AG04450 (cell line): ENCODE results near the gene PSEN1. TPM values are rescaled to one million over a fixed set of nuclear protein-coding genes. Genes with fewer than 3 reads are reported as not detected.

Experiments used
- CTCF ChIA-PET: fragments of 300-600, 350-600 bp; formaldehyde crosslinking; extraction: SDS; loops from one replicate; lab custom pipeline; 2022; ENCODE audit warnings: antibody characterized with exemption, inconsistent platforms; lab: Charles Lee
- POLR2A ChIA-PET: fragments of 350-600 bp; formaldehyde crosslinking; extraction: SDS; loops from one replicate; lab custom pipeline; 2021; ENCODE audit warnings: antibody characterized with exemption, inconsistent platforms; lab: Yijun Ruan, JAX
- DNase-seq: peaks from one replicate; pipeline ENCODE4 v3.0.0-alpha.2; 2011; ENCODE audit warnings: low read depth, low spot score
- H3K27ac ChIP-seq: one replicate; pipeline ENCODE4 v1.5.1; 2012; ENCODE audit warnings: low read depth, low read length, control low read depth
- H3K27me3 ChIP-seq: one replicate; pipeline ENCODE4 v1.6.0; 2012; ENCODE audit warnings: low read length; ENCODE audit not compliant: control insufficient read depth, insufficient read depth
- H3K4me3 ChIP-seq: 2 replicates; pipeline ENCODE4 v1.5.1; 2011; ENCODE audit warnings: mild to moderate bottlenecking, low read depth, low read length, control low read depth
- H3K9me3 ChIP-seq: 2 replicates; pipeline ENCODE4 v1.5.1; 2012; ENCODE audit warnings: low read length; ENCODE audit not compliant: control insufficient read depth, insufficient read depth
- polyA plus RNA-seq: library from polyadenylated mRNA; depleted of rRNA; stranded (reverse); fragments of >200 nt; gene quantifications from 2 replicates; pipeline ENCODE4 v1.2.3, GENCODE V29; 2011
- TF ChIP-seq, protein P1 (sequence below): IDR thresholded peaks from 2 replicates; pipeline ENCODE4 v1.5.1; 2011; ENCODE audit warnings: low read depth, low read length, control low read depth, inconsistent platforms

Gene PSEN1
- polyA plus RNA-seq, 1 experiment, result 20.2 TPM

- Histone ChIP-seq H3K27ac (peak overlapping the region; percentile 21), H3K4me3 (no peak overlapping the region), H3K27me3 (peaks cover 34% of the 10 kb centered on the region), H3K9me3 (no peaks in the 10 kb centered on the region)
- TF ChIP-seq, protein P1, sequence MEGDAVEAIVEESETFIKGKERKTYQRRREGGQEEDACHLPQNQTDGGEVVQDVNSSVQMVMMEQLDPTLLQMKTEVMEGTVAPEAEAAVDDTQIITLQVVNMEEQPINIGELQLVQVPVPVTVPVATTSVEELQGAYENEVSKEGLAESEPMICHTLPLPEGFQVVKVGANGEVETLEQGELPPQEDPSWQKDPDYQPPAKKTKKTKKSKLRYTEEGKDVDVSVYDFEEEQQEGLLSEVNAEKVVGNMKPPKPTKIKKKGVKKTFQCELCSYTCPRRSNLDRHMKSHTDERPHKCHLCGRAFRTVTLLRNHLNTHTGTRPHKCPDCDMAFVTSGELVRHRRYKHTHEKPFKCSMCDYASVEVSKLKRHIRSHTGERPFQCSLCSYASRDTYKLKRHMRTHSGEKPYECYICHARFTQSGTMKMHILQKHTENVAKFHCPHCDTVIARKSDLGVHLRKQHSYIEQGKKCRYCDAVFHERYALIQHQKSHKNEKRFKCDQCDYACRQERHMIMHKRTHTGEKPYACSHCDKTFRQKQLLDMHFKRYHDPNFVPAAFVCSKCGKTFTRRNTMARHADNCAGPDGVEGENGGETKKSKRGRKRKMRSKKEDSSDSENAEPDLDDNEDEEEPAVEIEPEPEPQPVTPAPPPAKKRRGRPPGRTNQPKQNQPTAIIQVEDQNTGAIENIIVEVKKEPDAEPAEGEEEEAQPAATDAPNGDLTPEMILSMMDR, result peak; percentile 40
- ChIA-PET CTCF (interaction anchor here (1.5 kb wide), 1 partner anchor 231 kb away, joined by 5 read pairs; no protein-coding TSS in a partner anchor), POLR2A (interaction anchor here (0.6 kb wide), 1 partner anchor 179 kb away, joined by 8 read pairs; no protein-coding TSS in a partner anchor)
- no peak for DNase-seq
Measured at GRCh38 chr14:73231981-73232851, 95.9 kb downstream of the PSEN1 start.

- H3K27ac ChIP-seq, result no peak overlapping the region
- H3K27me3 ChIP-seq, result peaks cover 38% of the 10 kb centered on the region
- H3K4me3 ChIP-seq, result no peak overlapping the region
- CTCF ChIA-PET, result interaction anchor here (0.7 to 1.5 kb wide), 2 partner anchors 230 to 278 kb away, joined by 3 to 5 read pairs; no protein-coding TSS in a partner anchor
- no peak for DNase-seq
- H3K9me3 ChIP-seq, result no peaks in the 10 kb centered on the region
- TF ChIP-seq, protein P1, result peak; percentile 11; the same call in 1 of the 2 replicates
- POLR2A ChIA-PET, result interaction anchor here (0.6 kb wide), 1 partner anchor 178 kb away, joined by 8 read pairs; no protein-coding TSS in a partner anchor
Measured at GRCh38 chr14:73232984-73233383, 96.7 kb downstream of the PSEN1 start.

DNA sequence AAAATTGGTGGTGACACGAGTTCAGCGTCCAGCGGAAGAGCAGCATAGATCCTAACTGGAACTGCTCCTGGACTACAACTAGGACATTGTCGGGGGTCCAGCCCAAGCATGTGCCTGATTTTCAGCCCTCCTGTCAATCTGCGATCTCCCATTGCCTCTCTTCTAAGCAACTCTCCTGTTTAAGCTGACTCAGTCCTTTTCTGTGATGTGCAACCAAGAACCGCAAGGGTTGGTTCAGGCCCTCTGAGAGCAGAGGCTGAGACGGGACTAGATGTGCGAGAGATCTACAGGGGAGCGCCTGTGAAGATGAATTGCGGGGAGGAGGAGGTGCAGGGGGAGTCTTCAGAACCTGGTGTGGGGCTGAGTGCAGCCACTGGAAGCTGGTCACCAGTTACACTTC is 97.3 kb downstream of the PSEN1 start:
- no peak overlapping the region for H3K4me3 ChIP-seq
- CTCF ChIA-PET, result interaction anchor here (1.5 kb wide), 1 partner anchor 230 kb away, joined by 5 read pairs; no protein-coding TSS in a partner anchor
- H3K27me3 ChIP-seq, result peaks cover 38% of the 10 kb centered on the region

DNA sequence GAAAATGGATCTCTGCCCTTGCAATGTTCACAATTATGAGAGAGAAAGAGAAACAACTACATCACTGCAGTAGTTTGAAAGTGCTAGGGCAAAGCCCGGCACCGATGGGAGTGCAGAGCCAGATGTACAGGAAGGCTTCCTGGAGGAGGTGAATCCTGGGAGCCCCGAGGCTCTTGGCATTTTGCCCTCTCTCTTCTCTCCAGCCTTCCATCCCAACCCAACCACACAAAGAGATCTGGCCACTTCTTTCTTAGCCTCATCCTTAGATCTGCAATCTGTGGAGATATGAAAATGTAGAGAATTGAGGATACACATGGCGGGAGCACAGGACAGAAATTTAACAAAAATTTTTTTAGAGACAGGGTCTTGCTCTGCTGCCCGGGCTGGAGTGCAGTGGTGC is 97.7 kb downstream of the PSEN1 start:
- no peak for DNase-seq
- CTCF ChIA-PET, result no interaction called here
- TF ChIP-seq, protein P1, result no peak
- Histone ChIP-seq H3K27ac (no peak overlapping the region), H3K9me3 (no peaks in the 10 kb centered on the region), H3K27me3 (peaks cover 38% of the 10 kb centered on the region), H3K4me3 (no peak overlapping the region)
- POLR2A ChIA-PET, result no interaction called here

More for the DNA sequence above, 97.3 kb downstream of the PSEN1 start:
- no peak for DNase-seq
- TF ChIP-seq, protein P1, result no peak
- Histone ChIP-seq H3K9me3 (no peaks in the 10 kb centered on the region), H3K27ac (no peak overlapping the region)
- POLR2A ChIA-PET, result no interaction called here
